A673 (cell line): Measurements from ENCODE around the gene TUBA8. TPM values are rescaled to one million over a fixed set of nuclear protein-coding genes. Genes with fewer than 3 reads are reported as not detected.
"Not testable (repeated sequence)": the region's sequence is repeated elsewhere in the genome, so short reads cannot be mapped to it uniquely, and the experiment has no call there.

Source experiments
- BruUV-seq: library from RNA; stranded (reverse); fragments of 400-500 nt; replicated peaks from 2 replicates; lab custom pipeline; 2021; lab: Mats Ljungman, UMichigan
- CTCF ChIA-PET: fragments of 300-600 bp; sonication (Branson Sonifier 250); formaldehyde crosslinking; loops from one replicate; lab custom pipeline; 2022; ENCODE audit warnings: antibody characterized with exemption; lab: Charles Lee
- POLR2A ChIA-PET: fragments of 300-600 bp; sonication (Branson Sonifier 250); formaldehyde crosslinking; loops from one replicate; lab custom pipeline; 2022; ENCODE audit warnings: antibody characterized with exemption; ENCODE audit not compliant: low non-redundant PET; lab: Charles Lee
- DNase-seq: peaks from one replicate; pipeline ENCODE4 v3.0.0-alpha.2; 2015; ENCODE audit warnings: low spot score
- H3K27ac ChIP-seq: fragments of 200-600 bp; sonication (generic); 2 replicates; pipeline ENCODE4 v1.5.1; 2016; ENCODE audit warnings: mixed run types, low read depth, mild to moderate bottlenecking, mixed read lengths, antibody characterized with exemption, low read length; ENCODE audit not compliant: poor library complexity, severe bottlenecking
- H3K27me3 ChIP-seq: fragments of 200-600 bp; sonication (generic); replicated peaks from 2 replicates; pipeline ENCODE4 v1.6.1; 2017; ENCODE audit warnings: mixed run types, low read depth, mild to moderate bottlenecking, mixed read lengths, antibody characterized with exemption, low read length; ENCODE audit not compliant: insufficient read depth, poor library complexity
- H3K36me3 ChIP-seq: fragments of 200-600 bp; sonication (generic); 2 replicates; pipeline ENCODE4 v1.6.1; 2016; ENCODE audit warnings: mixed run types, mild to moderate bottlenecking, mixed read lengths, antibody characterized with exemption, low read length; ENCODE audit not compliant: insufficient read depth, poor library complexity, severe bottlenecking
- H3K4me1 ChIP-seq: fragments of 200-600 bp; sonication (generic); 2 replicates; pipeline ENCODE4 v1.6.1; 2017; ENCODE audit warnings: mixed run types, mild to moderate bottlenecking, mixed read lengths, antibody characterized with exemption, low read length; ENCODE audit not compliant: insufficient read depth, poor library complexity, severe bottlenecking
- H3K4me3 ChIP-seq: fragments of 200-600 bp; sonication (generic); 2 replicates; pipeline ENCODE4 v1.5.1; 2016; ENCODE audit warnings: low read depth, mixed run types, mild to moderate bottlenecking, mixed read lengths, low read length; ENCODE audit not compliant: poor library complexity, severe bottlenecking
- H3K9me3 ChIP-seq: fragments of 200-600 bp; sonication (generic); 2 replicates; pipeline ENCODE4 v1.6.1; 2016; ENCODE audit warnings: mixed run types, low read depth, mild to moderate bottlenecking, mixed read lengths, antibody characterized with exemption, low read length; ENCODE audit not compliant: poor library complexity, severe bottlenecking
- EZH2 ChIP-seq: fragments of 200-600 bp; sonication (generic); IDR thresholded peaks from 2 replicates; pipeline ENCODE4 v1.6.1; 2017; ENCODE audit warnings: borderline replicate concordance, low read depth, mild to moderate bottlenecking, mixed read lengths, antibody characterized with exemption, low read length; ENCODE audit not compliant: poor library complexity, severe bottlenecking
- intact Hi-C: fragments of 100-400 bp; cut with micrococcal nuclease; formaldehyde crosslinking; loops from one replicate; pipeline ENCODE4 v1.10.0; 2022; ENCODE audit not compliant: unreplicated experiment
- total RNA-seq: library from RNA; stranded (reverse); gene quantifications from 2 replicates; pipeline ENCODE4 v1.2.3, GENCODE V29; 2021
- TF ChIP-seq, protein P1 (sequence below): fragments of 300-800, 200-600 bp; sonication (generic); conservative IDR thresholded peaks from 2 replicates; pipeline ENCODE4 v1.5.1; 2017; ENCODE audit warnings: low read depth, mild to moderate bottlenecking, antibody characterized with exemption, low read length, moderate library complexity, mixed read lengths

TUBA8 gene
- total RNA-seq, 1 experiment from 2014 or later: 3.1 TPM

- H3K27me3 ChIP-seq: no peaks in the 10 kb centered on the region
Observed at GRCh38 chr22:18069041-18069440, 41.6 kb upstream of the TUBA8 start.

DNA sequence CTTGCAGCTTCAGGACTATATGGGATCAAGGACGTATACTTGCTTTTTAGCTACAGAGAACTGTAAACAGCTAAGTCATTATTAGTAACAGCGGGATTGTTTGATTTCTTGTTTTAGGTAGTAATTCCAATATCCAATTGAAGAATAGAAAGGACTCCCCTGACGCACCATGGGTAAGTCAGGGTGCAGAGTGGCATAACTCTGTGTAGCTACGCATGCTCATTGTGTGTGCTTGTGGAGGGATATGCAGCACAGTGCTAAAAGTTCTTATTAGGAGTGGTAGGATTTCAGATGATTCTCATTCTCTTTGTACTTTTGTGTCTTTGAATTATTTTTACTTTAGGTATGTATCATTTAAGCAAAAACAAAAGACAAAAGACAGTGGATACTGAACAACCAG, 40.6 kb upstream of the TUBA8 start:
- no peaks in the 10 kb centered on the region for H3K36me3 ChIP-seq
- no peaks in the 10 kb centered on the region for H3K27me3 ChIP-seq
- no peak for DNase-seq
- ChIA-PET CTCF (interaction anchor here (0.7 kb wide), 1 partner anchor 54 kb away, joined by 4 read pairs; no protein-coding TSS in a partner anchor), POLR2A (no interaction called here)
- H3K27ac ChIP-seq: no peak overlapping the region
- no peaks in the 10 kb centered on the region for H3K4me1 ChIP-seq
- BruUV-seq: no TSS peak
- intact Hi-C loops: loop anchor here (10.0 kb wide), 1 partner anchor 515 kb away; no protein-coding TSS in a partner anchor
- no peak overlapping the region for H3K4me3 ChIP-seq
- no peak for TF ChIP-seq EZH2
- TF ChIP-seq, protein P1, sequence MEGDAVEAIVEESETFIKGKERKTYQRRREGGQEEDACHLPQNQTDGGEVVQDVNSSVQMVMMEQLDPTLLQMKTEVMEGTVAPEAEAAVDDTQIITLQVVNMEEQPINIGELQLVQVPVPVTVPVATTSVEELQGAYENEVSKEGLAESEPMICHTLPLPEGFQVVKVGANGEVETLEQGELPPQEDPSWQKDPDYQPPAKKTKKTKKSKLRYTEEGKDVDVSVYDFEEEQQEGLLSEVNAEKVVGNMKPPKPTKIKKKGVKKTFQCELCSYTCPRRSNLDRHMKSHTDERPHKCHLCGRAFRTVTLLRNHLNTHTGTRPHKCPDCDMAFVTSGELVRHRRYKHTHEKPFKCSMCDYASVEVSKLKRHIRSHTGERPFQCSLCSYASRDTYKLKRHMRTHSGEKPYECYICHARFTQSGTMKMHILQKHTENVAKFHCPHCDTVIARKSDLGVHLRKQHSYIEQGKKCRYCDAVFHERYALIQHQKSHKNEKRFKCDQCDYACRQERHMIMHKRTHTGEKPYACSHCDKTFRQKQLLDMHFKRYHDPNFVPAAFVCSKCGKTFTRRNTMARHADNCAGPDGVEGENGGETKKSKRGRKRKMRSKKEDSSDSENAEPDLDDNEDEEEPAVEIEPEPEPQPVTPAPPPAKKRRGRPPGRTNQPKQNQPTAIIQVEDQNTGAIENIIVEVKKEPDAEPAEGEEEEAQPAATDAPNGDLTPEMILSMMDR: no peak
- no peaks in the 10 kb centered on the region for H3K9me3 ChIP-seq

More at GRCh38 chr22:18069041-18069440, 41.6 kb upstream of the TUBA8 start:
- DNase-seq: no peak
- Histone ChIP-seq H3K4me1 (no peaks in the 10 kb centered on the region), H3K36me3 (no peaks in the 10 kb centered on the region), H3K27ac (no peak overlapping the region), H3K9me3 (no peaks in the 10 kb centered on the region), H3K4me3 (no peak overlapping the region)
- BruUV-seq: no TSS peak
- CTCF ChIA-PET: no interaction called here
- POLR2A ChIA-PET: no interaction called here
- intact Hi-C loops: no loop called here
- TF ChIP-seq, protein P1: no peak
- no peak for TF ChIP-seq EZH2

- CTCF ChIA-PET: interaction anchor here (0.7 kb wide), 1 partner anchor 55 kb away, joined by 4 read pairs; no protein-coding TSS in a partner anchor
- Histone ChIP-seq H3K27me3 (no peaks in the 10 kb centered on the region), H3K27ac (no peak overlapping the region), H3K4me1 (no peaks in the 10 kb centered on the region), H3K4me3 (no peak overlapping the region), H3K9me3 (no peaks in the 10 kb centered on the region), H3K36me3 (no peaks in the 10 kb centered on the region)
- BruUV-seq: no TSS peak
- POLR2A ChIA-PET: no interaction called here
- intact Hi-C loops: loop anchor here (10.0 kb wide), 1 partner anchor 516 kb away; no protein-coding TSS in a partner anchor
- no peak for DNase-seq
- TF ChIP-seq EZH2: no peak
- TF ChIP-seq, protein P1: peak; percentile 55
Observed at GRCh38 chr22:18070556-18071306, 39.9 kb upstream of the TUBA8 start.

DNA sequence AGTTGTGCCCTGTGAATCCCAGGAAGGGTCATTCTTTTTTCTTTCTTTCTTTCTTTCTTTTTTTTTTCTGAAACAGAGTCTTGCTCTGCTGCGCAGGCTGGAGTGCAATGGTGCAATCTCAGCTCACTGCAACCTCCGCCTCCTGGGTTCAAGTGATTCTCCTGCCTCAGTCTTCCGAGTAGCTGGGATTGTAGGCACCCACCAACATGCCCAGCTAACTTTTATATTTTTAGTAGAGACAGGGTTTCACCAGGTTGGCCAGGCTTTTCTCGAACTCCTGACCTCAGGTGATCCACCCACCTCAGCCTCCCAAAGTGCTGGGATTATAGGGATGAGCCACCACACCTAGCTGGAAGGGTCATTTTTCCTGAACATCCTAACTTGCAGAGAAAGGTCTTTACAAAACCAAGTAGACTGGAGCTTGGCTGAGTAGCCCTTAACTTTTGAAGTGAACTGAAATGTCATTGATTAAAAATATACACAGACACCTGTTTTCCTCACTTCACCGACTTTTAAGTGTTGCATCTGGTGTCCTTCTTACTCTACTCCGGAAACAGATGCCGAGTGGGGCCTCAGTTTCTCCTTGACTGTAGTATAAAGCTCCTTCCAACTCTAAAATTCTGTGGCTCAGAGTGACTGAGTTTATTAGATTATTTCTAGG, 39.2 kb upstream of the TUBA8 start:
- intact Hi-C loops: loop anchor here (10.0 kb wide), 1 partner anchor 517 kb away; no protein-coding TSS in a partner anchor

More for the DNA sequence above, 39.2 kb upstream of the TUBA8 start:
- H3K4me1 ChIP-seq, H3K9me3 ChIP-seq, H3K36me3 ChIP-seq, BruUV-seq, DNase-seq, CTCF ChIA-PET, POLR2A ChIA-PET, H3K27ac ChIP-seq, H3K4me3 ChIP-seq, H3K27me3 ChIP-seq: not testable (repeated sequence)
